ENCODE measurements around the gene SEMA4G. TPM values are rescaled to one million over a fixed set of nuclear protein-coding genes. Genes with fewer than 3 reads are reported as not detected.

SEMA4G gene
- total and polyA plus RNA-seq, 2 of the 13 experiments (the other 11 are each of a cell fraction or from before 2014, with no cell fraction given), result 46.2 to 207 TPM

DNA sequence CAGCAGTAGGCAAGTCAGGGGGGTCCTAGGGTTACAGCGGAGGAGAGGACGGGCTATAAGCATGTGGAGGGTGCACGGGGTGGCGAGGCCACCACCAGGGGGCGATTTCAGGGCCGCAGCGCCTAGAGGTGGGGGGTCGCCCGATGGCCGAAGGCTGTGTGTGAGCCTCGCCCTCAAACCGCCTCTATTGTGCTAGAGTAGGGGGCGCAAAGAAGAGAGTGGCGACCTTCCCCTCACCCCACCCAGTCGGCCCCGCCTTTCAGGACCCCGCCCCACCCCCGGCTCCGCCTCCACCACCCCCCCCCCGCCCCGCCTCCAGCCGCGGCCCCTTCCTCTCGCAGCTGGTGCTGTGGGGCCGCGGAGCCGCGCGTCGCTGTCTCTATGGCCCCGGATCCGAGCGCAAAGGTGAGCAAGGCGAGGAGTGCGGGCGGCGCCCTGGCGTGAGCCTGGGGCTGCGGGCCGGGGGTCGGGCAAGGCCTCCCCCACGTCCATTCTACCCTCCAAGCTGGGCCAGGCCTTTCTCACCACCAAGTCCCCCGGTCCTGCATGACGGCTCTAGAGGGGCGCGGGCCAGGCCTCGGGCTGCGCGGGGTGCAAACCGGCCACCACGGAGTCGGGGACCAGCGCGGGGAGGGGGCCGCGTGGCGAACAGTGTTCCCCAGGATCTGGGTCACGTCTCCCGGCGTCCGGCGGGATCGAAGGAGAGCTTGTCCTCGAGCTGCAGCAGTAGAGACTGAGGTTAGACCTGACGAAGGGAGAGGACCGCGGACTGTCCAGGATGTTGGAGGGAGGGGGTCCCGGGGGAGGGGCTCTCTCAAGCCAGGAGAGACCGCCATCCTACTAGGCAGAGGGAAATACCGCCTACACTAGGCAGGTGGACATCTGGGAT is at the start of gene SEMA4G (continued):
- TF ChIP-seq ZNF710 (CRISPR knock-in tag; IDR thresholded peaks at IDR 0.05; ENCODE audit: borderline replicate concordance) (no peak; the same call in 1 of the 2 replicates), POLR2A (IDR thresholded peaks at IDR 0.05; ENCODE audit: insufficient read depth in 1 of 2, low read depth in 2 of 2, low read length in 2 of 2) (peak; percentile 52 to 61; a peak in 3 of 4 replicates), HES4 (CRISPR knock-in tag; IDR thresholded peaks at IDR 0.05; ENCODE audit: borderline replicate concordance) (0 out of 2 replicates have a peak, but pooled peaks have one; percentile 35), ZNF615 (CRISPR knock-in tag; IDR thresholded peaks at IDR 0.05; ENCODE audit: borderline replicate concordance) (peak; percentile 65; the same call in 1 of the 2 replicates), ZNF546 (CRISPR knock-in tag; conservative IDR thresholded peaks at IDR 0.05) (peak; percentile 21; the same call in 1 of the 2 replicates), ZNF780A (CRISPR knock-in tag; IDR thresholded peaks at IDR 0.05) (no peak), ZNF17 (CRISPR knock-in tag; IDR thresholded peaks at IDR 0.05) (no peak), SNAPC5 (CRISPR knock-in tag; IDR thresholded peaks at IDR 0.05; ENCODE audit: borderline replicate concordance) (no peak), SIN3B (IDR thresholded peaks at IDR 0.05; ENCODE audit: low read length) (no peak), ZNF446 (CRISPR knock-in tag; IDR thresholded peaks at IDR 0.05) (no peak), ZNF274 (CRISPR knock-in tag; IDR thresholded peaks at IDR 0.05) (peak; percentile 56; the same call in 1 of the 2 replicates), ZNF292 (CRISPR knock-in tag; IDR thresholded peaks at IDR 0.05; ENCODE audit: borderline replicate concordance, low read depth) (no peak), SCMH1 (CRISPR knock-in tag; IDR thresholded peaks at IDR 0.05; ENCODE audit: borderline replicate concordance) (no peak), ZNF121 (CRISPR knock-in tag; IDR thresholded peaks at IDR 0.05) (no peak), HNRNPLL (IDR thresholded peaks at IDR 0.05; ENCODE audit: low read depth, low read length, poor library complexity, severe bottlenecking) (peak; percentile 49), ZNF713 (CRISPR knock-in tag; IDR thresholded peaks at IDR 0.05) (no peak), MED8 (CRISPR knock-in tag; IDR thresholded peaks at IDR 0.05; ENCODE audit: insufficient replicate concordance) (peak; percentile 78), ZNF230 (CRISPR knock-in tag; IDR thresholded peaks at IDR 0.05) (peak; percentile 47), ZNF746 (CRISPR knock-in tag; IDR thresholded peaks at IDR 0.05) (no peak), ZNF616 (CRISPR knock-in tag; IDR thresholded peaks at IDR 0.05; ENCODE audit: low read depth) (0 out of 2 replicates have a peak, but pooled peaks have one; percentile 8)
- TF ChIP-seq, protein P1, sequence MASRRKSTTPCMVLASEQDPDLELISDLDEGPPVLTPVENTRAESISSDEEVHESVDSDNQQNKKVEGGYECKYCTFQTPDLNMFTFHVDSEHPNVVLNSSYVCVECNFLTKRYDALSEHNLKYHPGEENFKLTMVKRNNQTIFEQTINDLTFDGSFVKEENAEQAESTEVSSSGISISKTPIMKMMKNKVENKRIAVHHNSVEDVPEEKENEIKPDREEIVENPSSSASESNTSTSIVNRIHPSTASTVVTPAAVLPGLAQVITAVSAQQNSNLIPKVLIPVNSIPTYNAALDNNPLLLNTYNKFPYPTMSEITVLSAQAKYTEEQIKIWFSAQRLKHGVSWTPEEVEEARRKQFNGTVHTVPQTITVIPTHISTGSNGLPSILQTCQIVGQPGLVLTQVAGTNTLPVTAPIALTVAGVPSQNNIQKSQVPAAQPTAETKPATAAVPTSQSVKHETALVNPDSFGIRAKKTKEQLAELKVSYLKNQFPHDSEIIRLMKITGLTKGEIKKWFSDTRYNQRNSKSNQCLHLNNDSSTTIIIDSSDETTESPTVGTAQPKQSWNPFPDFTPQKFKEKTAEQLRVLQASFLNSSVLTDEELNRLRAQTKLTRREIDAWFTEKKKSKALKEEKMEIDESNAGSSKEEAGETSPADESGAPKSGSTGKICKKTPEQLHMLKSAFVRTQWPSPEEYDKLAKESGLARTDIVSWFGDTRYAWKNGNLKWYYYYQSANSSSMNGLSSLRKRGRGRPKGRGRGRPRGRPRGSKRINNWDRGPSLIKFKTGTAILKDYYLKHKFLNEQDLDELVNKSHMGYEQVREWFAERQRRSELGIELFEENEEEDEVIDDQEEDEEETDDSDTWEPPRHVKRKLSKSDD (CRISPR knock-in tag; IDR thresholded peaks at IDR 0.05; ENCODE audit: low read depth), result no peak
